Karpas-422 (cell line): ENCODE measurements around the gene NDUFB7. TPM values are rescaled to one million over a fixed set of nuclear protein-coding genes. Genes with fewer than 3 reads are reported as not detected.
A peak's percentile ranks its signal among the peaks of the same experiment; 100 is the strongest.
"Not testable (repeated sequence)": the region's sequence is repeated elsewhere in the genome, so short reads cannot be mapped to it uniquely, and the experiment has no call there.

Source experiments
- DNase-seq: peaks from one replicate; pipeline ENCODE4 v3.0.0-alpha.2; 2015
- H2AFZ ChIP-seq: fragments of 200-600 bp; sonication (generic); 2 replicates; pipeline ENCODE4 v1.6.1; 2014; ENCODE audit warnings: antibody characterized with exemption, low read length, mixed read lengths
- H3K27ac ChIP-seq: fragments of 200-600 bp; sonication (generic); 2 replicates; pipeline ENCODE4 v1.5.1; 2014; ENCODE audit warnings: mild to moderate bottlenecking, low read length, moderate library complexity
- H3K27me3 ChIP-seq: fragments of 200-600 bp; sonication (generic); 2 replicates; pipeline ENCODE4 v1.6.1; 2014; ENCODE audit warnings: low read length, mixed read lengths
- H3K36me3 ChIP-seq: fragments of 200-600 bp; sonication (generic); 2 replicates; pipeline ENCODE4 v1.6.1; 2014; ENCODE audit warnings: low read length, mixed read lengths; ENCODE audit not compliant: insufficient read depth
- H3K4me1 ChIP-seq: fragments of 200-600 bp; sonication (generic); 2 replicates; pipeline ENCODE4 v1.6.1; 2014; ENCODE audit warnings: mild to moderate bottlenecking, low read length, mixed read lengths
- H3K4me2 ChIP-seq: fragments of 200-600 bp; sonication (generic); 2 replicates; pipeline ENCODE4 v1.6.1; 2014; ENCODE audit warnings: low read length, low read depth, mild to moderate bottlenecking; ENCODE audit not compliant: poor library complexity, severe bottlenecking
- H3K4me3 ChIP-seq: fragments of 200-600 bp; sonication (generic); 2 replicates; pipeline ENCODE4 v1.5.1; 2014; ENCODE audit warnings: mild to moderate bottlenecking, antibody characterized with exemption, low read length, mixed read lengths
- H3K79me2 ChIP-seq: fragments of 200-600 bp; sonication (generic); 2 replicates; pipeline ENCODE4 v1.6.1; 2014; ENCODE audit warnings: mild to moderate bottlenecking, low read length, mixed read lengths
- H3K9ac ChIP-seq: fragments of 200-600 bp; sonication (generic); 2 replicates; pipeline ENCODE4 v1.6.0; 2014; ENCODE audit warnings: low read length
- H3K9me2 ChIP-seq: fragments of 200-600 bp; sonication (generic), shearing (Covaris generic); replicated peaks from 2 replicates; pipeline ENCODE4 v1.6.0; 2014; ENCODE audit warnings: mild to moderate bottlenecking, low read length, moderate library complexity; ENCODE audit not compliant: insufficient read depth
- H3K9me3 ChIP-seq: fragments of 300-700, 200-600 bp; sonication (generic); 2 replicates; pipeline ENCODE4 v1.6.1; 2014; ENCODE audit warnings: low read length, mixed read lengths
- H4K20me1 ChIP-seq: fragments of 200-600 bp; sonication (generic); 2 replicates; pipeline ENCODE4 v1.6.1; 2014; ENCODE audit warnings: mild to moderate bottlenecking, antibody characterized with exemption, low read length, low read depth; ENCODE audit not compliant: insufficient read depth
- total RNA-seq: library from RNA; depleted of rRNA; stranded (reverse); fragments of >200 nt; shearing (Covaris generic); gene quantifications from 2 replicates; pipeline ENCODE4 v1.2.3, GENCODE V29; 2014; ENCODE audit warnings: low replicate concordance

The NDUFB7 gene
- total RNA-seq, 1 experiment from 2014 or later = 230 TPM

DNA sequence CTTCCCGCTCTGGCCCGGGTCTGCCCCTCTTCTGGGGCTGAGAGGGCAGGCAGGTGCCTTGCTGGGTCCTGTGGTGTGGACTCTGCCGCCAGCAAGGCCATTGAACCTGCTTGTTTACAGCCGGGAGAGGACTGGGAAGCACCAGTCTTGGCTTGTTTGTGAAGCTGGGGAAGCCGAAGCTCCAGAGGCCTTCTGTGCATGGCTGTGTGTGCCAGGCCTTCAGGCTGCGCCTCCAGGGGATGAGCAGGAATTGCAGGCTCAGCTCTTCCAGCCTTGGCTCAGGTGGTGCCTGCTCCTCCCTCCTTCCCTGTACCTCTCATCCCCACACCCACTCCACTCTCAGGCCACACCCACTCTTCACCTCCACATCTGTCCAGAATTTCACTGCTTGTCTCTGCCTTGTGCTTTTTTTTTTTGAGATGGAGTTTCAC is 17.5 kb downstream of the NDUFB7 start:
- Histone ChIP-seq H3K79me2 (peaks cover 39% of the 10 kb centered on the region), H3K4me3 (no peak overlapping the region), H3K27ac (no peak overlapping the region), H3K36me3 (no peaks in the 10 kb centered on the region), H3K9ac (no peak overlapping the region), H3K27me3 (no peaks in the 10 kb centered on the region), H4K20me1 (0 out of 2 replicates have a peak, but pooled peaks cover 2% of the 10 kb centered on the region), H3K4me1 (peaks cover 25% of the 10 kb centered on the region), H3K9me3 (no peaks in the 10 kb centered on the region), H3K4me2 (no peak overlapping the region), H3K9me2 (no peaks in the 10 kb centered on the region), H2AFZ (no peak overlapping the region)
- DNase-seq = no peak

GRCh38 chr19:14553939-14554243 is 18.0 kb downstream of the NDUFB7 start:
- Histone ChIP-seq H3K9me3 (no peaks in the 10 kb centered on the region), H3K27ac (no peak overlapping the region), H3K4me1 (peaks cover 20% of the 10 kb centered on the region), H3K4me2 (no peak overlapping the region), H3K27me3 (no peaks in the 10 kb centered on the region), H4K20me1 (0 out of 2 replicates have a peak, but pooled peaks cover 2% of the 10 kb centered on the region), H3K4me3 (no peak overlapping the region), H3K9ac (no peak overlapping the region), H3K9me2 (no peaks in the 10 kb centered on the region), H3K79me2 (peaks cover 34% of the 10 kb centered on the region), H2AFZ (no peak overlapping the region), H3K36me3 (no peaks in the 10 kb centered on the region; the same call in 1 of the 2 replicates)
- DNase-seq = no peak

GRCh38 chr19:14553042-14553938 is 18.6 kb downstream of the NDUFB7 start:
- no peak for DNase-seq
- Histone ChIP-seq H4K20me1 (no peaks in the 10 kb centered on the region), H3K36me3 (no peaks in the 10 kb centered on the region; the same call in 1 of the 2 replicates), H3K4me3 (no peak overlapping the region), H3K27ac (no peak overlapping the region), H3K9me2 (no peaks in the 10 kb centered on the region), H3K9ac (no peak overlapping the region), H3K4me1 (peaks cover 14% of the 10 kb centered on the region), H3K79me2 (peaks cover 33% of the 10 kb centered on the region), H2AFZ (no peak overlapping the region), H3K9me3 (no peaks in the 10 kb centered on the region), H3K27me3 (no peaks in the 10 kb centered on the region), H3K4me2 (no peak overlapping the region)

GRCh38 chr19:14552006-14552360 is 19.9 kb downstream of the NDUFB7 start:
- not testable (repeated sequence) for H3K27ac ChIP-seq, H3K9me3 ChIP-seq, H3K36me3 ChIP-seq, H3K9ac ChIP-seq, H4K20me1 ChIP-seq, H3K4me3 ChIP-seq, H3K27me3 ChIP-seq, H3K4me2 ChIP-seq, H3K4me1 ChIP-seq, H2AFZ ChIP-seq, DNase-seq, H3K9me2 ChIP-seq
- H3K79me2 ChIP-seq = peaks cover 28% of the 10 kb centered on the region

DNA sequence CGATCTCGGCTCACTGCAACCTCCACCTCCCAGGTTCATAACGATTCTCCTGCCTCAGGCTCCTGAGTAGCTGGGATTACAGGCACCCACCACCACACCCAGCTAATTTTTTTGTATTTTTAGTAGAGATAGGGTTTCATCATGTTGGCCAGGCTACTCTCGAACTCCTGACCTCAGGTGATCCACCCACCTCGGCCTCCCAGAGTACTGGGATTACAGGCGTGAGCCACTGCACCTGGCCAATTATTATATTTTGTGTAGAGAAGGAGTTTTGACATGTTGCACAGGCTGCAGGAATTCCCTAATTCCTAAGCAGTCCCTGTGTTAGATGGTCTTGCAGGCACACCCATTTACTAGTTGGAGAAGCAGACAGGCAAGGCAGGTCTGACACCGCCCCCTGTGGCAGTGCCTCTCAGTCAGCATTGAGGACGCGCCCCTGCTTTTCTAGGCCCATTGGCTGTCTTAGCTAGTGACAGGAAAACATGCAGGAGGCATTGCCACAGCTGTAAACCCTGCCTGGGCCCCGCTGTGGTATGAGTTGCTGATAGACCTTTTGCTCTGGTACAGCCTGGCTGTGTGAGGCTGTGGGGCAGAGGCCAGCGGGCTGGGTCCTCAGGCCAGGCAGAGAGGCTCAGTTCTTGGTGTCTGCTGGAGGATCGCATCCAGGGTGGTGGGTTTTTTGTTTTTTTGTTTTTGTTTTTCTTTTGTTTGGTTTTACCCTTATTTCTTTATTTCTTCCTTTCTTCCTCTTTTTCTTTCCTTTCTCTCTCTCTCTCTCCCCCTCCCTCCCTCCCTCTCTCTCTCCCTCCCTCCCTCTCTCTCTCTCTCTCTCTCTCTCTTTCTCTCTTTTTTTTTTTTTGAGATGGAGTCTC is 20.5 kb downstream of the NDUFB7 start:
- not testable (repeated sequence) for H3K27me3 ChIP-seq, H3K9ac ChIP-seq, H3K27ac ChIP-seq, H4K20me1 ChIP-seq, H3K36me3 ChIP-seq, H3K9me2 ChIP-seq, H3K9me3 ChIP-seq, H3K4me1 ChIP-seq, H2AFZ ChIP-seq, H3K4me3 ChIP-seq, H3K4me2 ChIP-seq
- peaks cover 31% of the 10 kb centered on the region for H3K79me2 ChIP-seq
- peak; percentile 78 for DNase-seq

- no peak overlapping the region for H3K27ac ChIP-seq
- no peak overlapping the region for H2AFZ ChIP-seq
- no peaks in the 10 kb centered on the region for H3K27me3 ChIP-seq
- no peaks in the 10 kb centered on the region for H3K9me3 ChIP-seq
- peaks cover 42% of the 10 kb centered on the region for H3K79me2 ChIP-seq
- H3K4me3 ChIP-seq = no peak overlapping the region
- H3K9me2 ChIP-seq = no peaks in the 10 kb centered on the region
- H4K20me1 ChIP-seq = no peaks in the 10 kb centered on the region; the same call in 1 of the 2 replicates
- no peaks in the 10 kb centered on the region; the same call in 1 of the 2 replicates for H3K36me3 ChIP-seq
- DNase-seq = no peak
- no peak overlapping the region for H3K4me2 ChIP-seq
- H3K9ac ChIP-seq = no peak overlapping the region
- H3K4me1 ChIP-seq = peaks cover 6% of the 10 kb centered on the region
Observed at GRCh38 chr19:14550201-14550754, 21.6 kb downstream of the NDUFB7 start.

DNA sequence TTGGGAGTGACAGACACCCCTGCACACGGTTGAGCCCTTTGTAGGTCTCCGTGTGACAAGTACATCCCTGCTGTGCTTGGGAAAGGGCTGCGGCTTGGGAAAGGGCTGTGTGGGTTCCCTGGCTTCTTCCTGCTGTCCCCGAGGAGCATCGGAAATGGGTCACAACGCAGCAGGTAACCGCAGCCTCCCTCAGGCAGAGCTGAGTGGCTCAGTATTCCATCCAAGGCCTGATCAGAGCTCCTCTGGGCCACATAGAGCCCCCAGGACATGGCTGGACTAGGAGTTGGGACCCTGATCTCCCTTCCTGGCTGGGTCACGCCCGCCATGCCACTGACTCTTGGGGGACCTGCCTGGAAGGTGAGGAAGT is 26.2 kb downstream of the NDUFB7 start:
- H3K79me2 ChIP-seq = peaks cover 64% of the 10 kb centered on the region
- H3K9ac ChIP-seq = no peak overlapping the region
- H2AFZ ChIP-seq = no peak overlapping the region
- no peak overlapping the region for H3K4me3 ChIP-seq
- H3K27me3 ChIP-seq = no peaks in the 10 kb centered on the region
- H4K20me1 ChIP-seq = no peaks in the 10 kb centered on the region; the same call in 1 of the 2 replicates
- H3K36me3 ChIP-seq = no peaks in the 10 kb centered on the region; the same call in 1 of the 2 replicates
- H3K9me2 ChIP-seq = no peaks in the 10 kb centered on the region
- no peak for DNase-seq
- no peak overlapping the region for H3K4me2 ChIP-seq
- H3K27ac ChIP-seq = no peak overlapping the region
- 0 out of 2 replicates have a peak, but pooled peaks cover 3% of the 10 kb centered on the region for H3K4me1 ChIP-seq
- no peaks in the 10 kb centered on the region for H3K9me3 ChIP-seq
